Cerebellar cortex (tissue), 1 donor: ENCODE data around the gene NRP1.
"Not testable (repeated sequence)": the region's sequence is repeated elsewhere in the genome, so short reads cannot be mapped to it uniquely, and the experiment has no call there.

Experiments used
- DNase-seq: peaks from one replicate; pipeline ENCODE4 v3.0.0-alpha.2; 2015; ENCODE audit warnings: low spot score

NRP1 gene

DNA sequence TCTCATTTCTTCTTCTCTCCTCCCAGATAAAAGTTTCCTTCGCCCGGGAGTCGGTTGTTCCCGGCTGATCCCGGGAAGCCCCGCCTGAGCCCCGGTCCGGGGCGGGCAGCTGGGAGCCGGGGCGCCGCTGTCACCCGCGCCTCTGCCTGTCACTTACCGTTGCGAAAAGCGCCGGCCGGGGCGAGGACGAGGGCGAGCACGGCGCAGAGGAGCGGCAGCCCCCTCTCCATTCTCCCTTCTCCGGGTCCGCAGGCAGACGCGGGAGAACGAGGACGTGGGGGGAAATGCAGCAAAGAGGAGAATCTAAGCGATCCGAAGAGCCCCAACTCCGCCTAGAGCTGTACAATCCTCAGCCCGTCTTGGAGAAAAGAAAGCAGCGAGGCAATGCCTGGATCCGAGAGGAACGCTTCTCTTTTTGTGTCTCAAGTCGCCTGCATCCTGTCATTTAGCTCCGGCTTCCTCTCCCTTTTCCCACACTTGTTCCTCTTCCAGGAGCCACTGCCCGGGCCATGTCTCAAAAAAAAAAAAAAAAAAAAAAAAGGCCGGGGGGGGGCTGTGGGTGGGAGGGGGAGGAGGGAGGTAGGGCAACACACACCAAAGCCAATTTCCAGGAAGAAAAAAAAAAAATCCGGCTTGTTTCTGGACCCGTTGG lies at the start of gene NRP1:
Gene NRP1, minus strand, starts transcription at position 515 of the 652 bp plus-strand sequence. Its CDS starts 285 bp downstream, at position 230.
- DNase-seq, result peak; percentile 29

- not testable (repeated sequence) for DNase-seq
Observed at GRCh38 chr10:33384201-33384600, 49.7 kb upstream of the NRP1 start.

DNA sequence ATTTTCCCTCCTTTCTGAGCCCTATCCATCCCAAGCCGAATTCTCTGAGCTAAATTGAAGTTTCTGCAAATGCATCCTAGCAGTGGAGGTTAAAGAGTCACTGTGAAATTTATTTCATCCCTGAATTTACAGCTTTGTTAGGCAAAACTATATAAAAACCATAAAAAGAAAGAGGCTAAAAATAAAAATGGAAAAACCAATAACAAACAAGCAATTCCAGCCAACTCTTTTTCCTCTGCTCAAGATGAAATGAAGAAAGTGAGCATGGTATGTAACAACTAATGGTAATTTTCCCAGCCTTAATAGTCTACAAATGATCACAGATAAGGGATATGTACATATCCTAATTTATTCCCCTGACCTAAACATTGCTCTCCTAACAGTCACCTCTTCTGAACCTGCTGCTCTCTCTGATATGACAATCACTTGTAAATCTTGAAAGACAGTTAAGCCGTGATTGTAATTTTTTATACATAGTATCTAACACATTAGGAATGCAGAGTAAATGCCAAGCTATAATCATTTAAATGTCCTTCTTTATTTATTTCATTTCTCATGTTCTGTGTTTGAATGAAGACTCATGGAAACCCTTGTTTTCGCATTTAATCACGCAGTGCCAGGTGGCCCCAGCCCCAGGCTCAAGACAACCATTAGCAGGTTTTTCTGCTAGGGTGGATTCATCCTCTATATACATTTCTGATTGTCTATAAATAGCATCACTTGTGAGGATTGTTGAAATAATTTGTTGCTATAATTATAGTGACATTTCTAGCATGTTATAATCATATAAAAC lies 48.6 kb upstream of the NRP1 start:
- no peak for DNase-seq

GRCh38 chr10:33382216-33382600 lies 47.7 kb upstream of the NRP1 start:
- DNase-seq, result no peak

- no peak for DNase-seq
Observed at GRCh38 chr10:33381451-33382215, 47.2 kb upstream of the NRP1 start.

- DNase-seq, result no peak
Observed at GRCh38 chr10:33377658-33378025, 43.2 kb upstream of the NRP1 start.

DNA sequence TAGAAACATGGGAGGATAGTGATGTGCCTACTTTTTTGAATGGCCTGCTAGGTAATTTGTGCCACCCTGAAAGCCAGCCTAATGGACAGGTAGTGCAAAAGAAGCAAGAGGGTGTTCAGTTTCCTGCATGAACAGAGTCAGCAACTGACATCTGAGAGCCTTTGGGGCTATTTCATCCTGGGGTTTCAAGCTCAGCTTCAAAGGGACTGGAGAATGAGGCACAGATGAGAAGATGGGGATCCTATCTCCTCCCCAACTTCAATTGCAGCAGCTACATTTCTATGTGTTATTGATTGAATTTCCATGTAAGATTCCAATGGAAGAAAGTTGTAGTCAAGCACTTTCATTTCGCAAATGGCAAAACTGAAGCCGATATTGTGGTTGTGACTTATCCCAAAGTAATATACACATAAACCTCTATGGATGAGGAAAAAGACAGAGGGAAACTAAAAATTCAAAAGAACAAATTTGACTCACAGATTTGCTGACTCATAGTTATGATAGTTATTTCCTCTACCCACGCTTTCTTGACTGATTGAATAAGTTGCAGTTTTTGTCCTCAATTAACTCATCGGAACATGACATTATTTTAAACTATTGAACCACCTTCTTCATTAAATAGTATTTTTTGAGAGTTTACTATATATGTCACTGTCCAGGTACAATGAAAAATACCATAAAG lies 42.6 kb upstream of the NRP1 start:
- DNase-seq, result no peak

GRCh38 chr10:33376476-33376875 lies 42.0 kb upstream of the NRP1 start:
- no peak for DNase-seq

- DNase-seq, result no peak
Observed at GRCh38 chr10:33373263-33373662, 38.8 kb upstream of the NRP1 start.

GRCh38 chr10:33371234-33371633 lies 36.8 kb upstream of the NRP1 start:
- DNase-seq, result no peak

- DNase-seq, result no peak
Observed at GRCh38 chr10:33370434-33370930, 36.0 kb upstream of the NRP1 start.

- DNase-seq, result no peak
Observed at GRCh38 chr10:33368086-33368485, 33.6 kb upstream of the NRP1 start.

- DNase-seq, result no peak
Observed at GRCh38 chr10:33365871-33366411, 31.5 kb upstream of the NRP1 start.

GRCh38 chr10:33365301-33365700 lies 30.8 kb upstream of the NRP1 start:
- no peak for DNase-seq

DNA sequence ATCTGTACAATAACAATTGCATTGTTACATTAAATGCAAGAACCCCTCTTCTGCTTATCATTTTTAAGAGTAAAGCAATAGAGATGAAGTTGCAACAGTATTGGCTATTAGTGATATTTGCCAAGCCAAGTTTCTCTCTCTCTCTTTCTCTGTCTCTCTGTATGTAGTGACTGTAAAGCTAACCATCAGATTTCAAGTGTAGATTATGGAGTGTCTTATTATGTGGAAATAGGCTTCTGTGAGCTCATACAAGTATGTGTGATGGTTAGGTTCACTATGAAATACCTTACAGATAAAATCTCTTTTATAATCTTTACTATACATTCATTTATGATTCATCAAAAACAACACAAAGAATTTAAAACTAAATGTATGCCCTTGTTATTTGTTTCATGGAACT lies 28.6 kb upstream of the NRP1 start:
- no peak for DNase-seq

DNA sequence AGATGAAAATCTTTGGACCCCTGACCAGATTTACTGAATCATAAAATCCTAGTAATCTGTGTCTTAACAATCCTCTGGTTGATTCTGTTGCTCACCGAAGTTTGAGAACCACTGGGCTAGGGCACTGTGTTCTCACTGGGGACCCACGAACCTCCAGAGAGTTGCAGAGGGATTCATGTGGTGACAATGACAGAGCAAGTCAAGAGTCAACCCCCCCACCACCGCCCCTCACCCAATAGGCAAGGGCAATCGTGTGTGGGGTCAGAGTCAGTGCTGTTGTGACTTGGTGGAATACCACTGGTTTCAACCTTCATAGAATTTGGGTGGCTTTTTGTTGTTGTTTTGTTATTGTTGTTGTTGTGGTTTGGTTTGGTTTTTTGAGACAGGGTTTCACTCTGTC lies 23.5 kb upstream of the NRP1 start:
- DNase-seq, result no peak

- no peak for DNase-seq
Observed at GRCh38 chr10:33355274-33355673, 20.8 kb upstream of the NRP1 start.

GRCh38 chr10:33353853-33354252 lies 19.4 kb upstream of the NRP1 start:
- DNase-seq, result no peak

- no peak for DNase-seq
Observed at GRCh38 chr10:33353334-33353733, 18.9 kb upstream of the NRP1 start.

DNA sequence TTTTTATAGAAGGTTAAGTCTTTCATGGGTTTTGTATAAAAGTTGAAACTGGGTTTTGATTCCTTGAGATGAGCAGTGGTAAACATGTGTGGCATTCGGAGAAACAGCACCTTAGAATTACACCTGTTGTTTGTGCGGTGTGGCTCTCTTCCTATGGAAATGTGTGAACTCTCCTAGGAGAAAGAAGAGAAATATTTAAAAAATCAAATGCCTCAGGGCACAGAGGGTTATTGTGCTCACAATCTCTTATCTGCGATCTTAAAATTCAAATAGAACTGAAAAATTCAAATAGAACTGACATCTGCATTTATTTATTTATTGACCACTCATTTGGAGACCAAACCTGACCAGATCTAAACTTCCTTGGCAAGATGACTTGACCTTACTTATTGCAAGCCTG lies 18.1 kb upstream of the NRP1 start:
- no peak for DNase-seq

DNA sequence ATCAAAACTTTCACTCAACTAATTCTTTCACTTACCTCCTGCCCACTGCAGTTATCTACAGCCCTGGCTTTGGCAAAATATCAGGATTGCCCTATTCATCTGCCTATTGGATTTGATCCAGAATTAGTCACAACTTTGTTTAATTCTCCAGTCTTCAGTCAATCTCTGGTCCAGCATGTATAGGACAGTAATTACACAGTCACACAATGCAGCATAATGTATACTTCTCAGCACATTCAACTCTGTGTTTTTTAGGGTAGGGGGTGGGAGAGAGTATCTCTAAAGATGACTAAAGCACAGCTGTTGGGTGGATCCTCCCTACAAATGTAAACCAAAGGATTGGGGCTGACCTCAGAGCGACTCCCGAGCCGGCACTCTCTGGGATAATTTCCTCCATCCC lies 17.7 kb upstream of the NRP1 start:
- DNase-seq, result no peak

GRCh38 chr10:33350041-33350440 lies 15.6 kb upstream of the NRP1 start:
- DNase-seq, result no peak
